Endothelial cell of umbilical vein (primary cell): Measurements from ENCODE around the gene FA2H. TPM values are rescaled to one million over a fixed set of nuclear protein-coding genes. Genes with fewer than 3 reads are reported as not detected.

ENCODE experiments used
- BruUV-seq: library from RNA; stranded (reverse); fragments of 400-500 nt; replicated peaks from 2 replicates; lab custom pipeline; 2021; lab: Mats Ljungman, UMichigan
- CTCF ChIA-PET: fragments of 300-600, 350-600 bp; sonication (Branson Sonifier 250); formaldehyde crosslinking; loops from one replicate; lab custom pipeline; 2021; ENCODE audit warnings: antibody characterized with exemption, inconsistent platforms; lab: Charles Lee
- POLR2A ChIA-PET: fragments of 300-600, 350-600 bp; sonication (Branson Sonifier 250); formaldehyde crosslinking; loops from one replicate; lab custom pipeline; 2021; ENCODE audit warnings: antibody characterized with exemption, inconsistent platforms; lab: Charles Lee
- DNase-seq: peaks from one replicate; pipeline ENCODE4 v3.0.0-alpha.2; 2011; ENCODE audit warnings: low read depth, low spot score
- FAIRE-seq: peaks from 2 replicates; lab custom pipeline; 2011; peaks lifted over from hg19 to GRCh38; lab: Jason Lieb, UNC
- H2AFZ ChIP-seq: 2 replicates; pipeline ENCODE4 v1.6.0; 2012; ENCODE audit warnings: low read depth, low read length, control low read depth, inconsistent platforms
- H3K27ac ChIP-seq: 2 replicates; pipeline ENCODE4 v1.5.1; 2011; ENCODE audit warnings: low read depth, mild to moderate bottlenecking, control low read depth, low read length, moderate library complexity; ENCODE audit not compliant: insufficient read depth
- H3K27me3 ChIP-seq, 2 experiments: 2 replicates each; pipeline versions ENCODE4 v1.6.0 to v1.6.1; 2011; ENCODE audit warnings: low read length in 2 of 2, mixed read lengths in 1 of 2; ENCODE audit not compliant: control insufficient read depth in 2 of 2, insufficient read depth in 2 of 2
- H3K36me3 ChIP-seq, 2 experiments: 2 replicates in 1 of 2; 3 replicates in 1 of 2; pipeline ENCODE4 v1.5.1; 2011; ENCODE audit warnings: low read length in 2 of 2, mild to moderate bottlenecking in 1 of 2, moderate library complexity in 1 of 2; ENCODE audit not compliant: control insufficient read depth in 2 of 2, insufficient read depth in 2 of 2; ENCODE audit errors: extremely low read depth in 1 of 2
- H3K4me1 ChIP-seq: 3 replicates; pipeline ENCODE4 v1.5.1; 2011; ENCODE audit warnings: mild to moderate bottlenecking, low read length; ENCODE audit not compliant: control insufficient read depth, insufficient read depth; ENCODE audit errors: extremely low read depth
- H3K4me2 ChIP-seq: 2 replicates; pipeline ENCODE4 v1.6.1; 2011; ENCODE audit warnings: low read length, control low read depth, mixed read lengths; ENCODE audit not compliant: insufficient read depth
- H3K4me3 ChIP-seq, 3 experiments: fragments of 200-600 bp in 1 of 3; sonication (generic), shearing (Covaris generic) in 1 of 3; replicated peaks in 1 of 3; 2 replicates each; pipeline ENCODE4 v1.5.1; 2011 to 2016; ENCODE audit warnings: control low read depth in 3 of 3, low read length in 3 of 3, mild to moderate bottlenecking in 2 of 3, inconsistent platforms in 1 of 3, low read depth in 1 of 3, moderate library complexity in 1 of 3; ENCODE audit not compliant: insufficient read depth in 1 of 3
- H3K79me2 ChIP-seq: 2 replicates; pipeline ENCODE4 v1.6.0; 2012; ENCODE audit warnings: low read length, inconsistent platforms; ENCODE audit not compliant: control insufficient read depth, insufficient read depth
- H3K9ac ChIP-seq: replicated peaks from 2 replicates; pipeline ENCODE3; 2011; ENCODE audit warnings: low read length, control low read depth; ENCODE audit not compliant: insufficient read depth; ENCODE audit errors: extremely low read depth
- H3K9me1 ChIP-seq: replicated peaks from 3 replicates; pipeline ENCODE4 v1.6.0; 2011; ENCODE audit warnings: mild to moderate bottlenecking, low read length; ENCODE audit not compliant: control insufficient read depth, insufficient read depth; ENCODE audit errors: extremely low read depth
- H3K9me3 ChIP-seq: replicated peaks from 2 replicates; pipeline ENCODE4 v1.5.1; 2012; ENCODE audit warnings: low read length, inconsistent platforms; ENCODE audit not compliant: control insufficient read depth, insufficient read depth
- H4K20me1 ChIP-seq: replicated peaks from 2 replicates; pipeline ENCODE3; 2011; ENCODE audit warnings: mild to moderate bottlenecking, low read length; ENCODE audit not compliant: control insufficient read depth, insufficient read depth; ENCODE audit errors: extremely low read depth
- CTCF ChIP-seq, 2 donors: IDR thresholded peaks; 1 replicate in 1 of 2; 2 replicates in 1 of 2; pipeline ENCODE4 v1.5.1; 2011; ENCODE audit warnings: low read length in 2 of 2, mild to moderate bottlenecking in 2 of 2, moderate library complexity in 2 of 2, control low read depth in 1 of 2, inconsistent platforms in 1 of 2, low read depth in 1 of 2; ENCODE audit not compliant: insufficient read depth in 1 of 2; ENCODE audit errors: extremely low read depth in 1 of 2
- EZH2 ChIP-seq: IDR thresholded peaks from 2 replicates; pipeline ENCODE4 v1.6.1; 2012; ENCODE audit warnings: borderline replicate concordance, low read depth, mild to moderate bottlenecking, moderate library complexity, low read length, inconsistent platforms; ENCODE audit not compliant: severe bottlenecking
- FOS ChIP-seq: IDR thresholded peaks from 2 replicates; pipeline ENCODE4 v1.6.1; 2011; ENCODE audit warnings: mild to moderate bottlenecking, low read length, moderate library complexity, borderline replicate concordance; ENCODE audit not compliant: insufficient read depth
- GATA2 ChIP-seq: IDR thresholded peaks from 2 replicates; pipeline ENCODE4 v1.7.0; 2011; ENCODE audit warnings: low read depth, mild to moderate bottlenecking, moderate library complexity, mixed read lengths, low read length; ENCODE audit not compliant: insufficient read length, insufficient read depth
- JUN ChIP-seq: IDR thresholded peaks from 2 replicates; pipeline ENCODE4 v1.6.1; 2011; ENCODE audit warnings: borderline replicate concordance, low read depth; ENCODE audit not compliant: insufficient read length, insufficient read depth
- MAX ChIP-seq: IDR thresholded peaks from 2 replicates; pipeline ENCODE4 v1.6.1; 2011; ENCODE audit not compliant: insufficient read depth, insufficient read length
- MYC ChIP-seq: IDR thresholded peaks from one replicate; pipeline ENCODE4 v1.6.1; 2011; ENCODE audit warnings: mild to moderate bottlenecking, low read depth, low read length
- POLR2A ChIP-seq: IDR thresholded peaks from 2 replicates; pipeline ENCODE4 v1.6.1; 2012; ENCODE audit warnings: low read depth, mild to moderate bottlenecking, control low read depth, low read length
- POLR2AphosphoS5 ChIP-seq: IDR thresholded peaks from 2 replicates; pipeline ENCODE4 v1.6.1; 2012; ENCODE audit warnings: low read depth, mild to moderate bottlenecking, control low read depth, low read length, moderate library complexity; ENCODE audit not compliant: insufficient read depth
- dilution Hi-C: fragments of 300-500 bp; cut with MboI; formaldehyde crosslinking; loops from one replicate; pipeline ENCODE4 v1.15.0; 2019; ENCODE audit warnings: low sequenced_read_pairs; ENCODE audit not compliant: extremely low pct_ligation_motif_present
- intact Hi-C: fragments of 100-400 bp; cut with micrococcal nuclease; formaldehyde crosslinking; loops from one replicate; pipeline ENCODE4 v1.10.0; 2022
- polyA plus RNA-seq, 4 experiments: library from polyadenylated mRNA; depleted of rRNA in 3 of 4; stranded (reverse) in 3 of 4; unstranded in 1 of 4; fragments of >200 nt; gene quantifications; 2 replicates each; pipeline versions ENCODE4 v1.2.1 to v1.2.3, GENCODE V29; 2011 to 2012; ENCODE audit warnings: missing spikeins in 1 of 4
- total RNA-seq: library from RNA; stranded (reverse); gene quantifications from 2 replicates; pipeline ENCODE4 v1.2.3, GENCODE V29; 2021

The FA2H gene
- total and polyA plus RNA-seq, 2 donors (not counting 3 experiments of a cell fraction or from before 2014, with no cell fraction given) = not detected

GRCh38 chr16:74739275-74739674 is 35.3 kb downstream of the FA2H start:
- no peaks in the 10 kb centered on the region for H3K9me3 ChIP-seq
- no peak overlapping the region for H3K4me2 ChIP-seq
- no peak for TF ChIP-seq GATA2
- TF ChIP-seq MAX = no peak
- ChIA-PET CTCF (interaction anchor here (0.6 to 2.2 kb wide), 4 partner anchors 11 to 127 kb away, joined by 3 to 7 read pairs (median 5); no protein-coding TSS in a partner anchor), POLR2A (no interaction called here)
- no peak overlapping the region for H3K9ac ChIP-seq
- no peaks in the 10 kb centered on the region for H3K36me3 ChIP-seq
- dilution Hi-C loops (no loop called here), intact Hi-C loops (no loop called here)
- no peaks in the 10 kb centered on the region for H3K4me1 ChIP-seq
- no peak for FAIRE-seq
- no peaks in the 10 kb centered on the region for H3K9me1 ChIP-seq
- DNase-seq = no peak
- no peaks in the 10 kb centered on the region for H4K20me1 ChIP-seq
- BruUV-seq = no TSS peak
- H2AFZ ChIP-seq = no peak overlapping the region
- no peaks in the 10 kb centered on the region for H3K79me2 ChIP-seq
- H3K27me3 ChIP-seq = no peaks in the 10 kb centered on the region
- no peak overlapping the region for H3K4me3 ChIP-seq
- H3K27ac ChIP-seq = no peak overlapping the region

- no peak for DNase-seq
- no TSS peak for BruUV-seq
- dilution Hi-C loops (no loop called here), intact Hi-C loops (no loop called here)
- no peak overlapping the region for H2AFZ ChIP-seq
- H3K9ac ChIP-seq = no peak overlapping the region
- no peak for TF ChIP-seq MAX
- no peak for TF ChIP-seq JUN
- no peak for TF ChIP-seq MYC
- no peak for TF ChIP-seq FOS
- TF ChIP-seq GATA2 = no peak
- no peak for TF ChIP-seq POLR2A
- no peak for TF ChIP-seq EZH2
- no peak for TF ChIP-seq CTCF (IDR thresholded peaks at IDR 0.05; ENCODE audit: extremely low read depth in 1 of 2, insufficient read depth in 1 of 2, low read depth in 1 of 2, low read length in 2 of 2)
- no peak for TF ChIP-seq POLR2AphosphoS5
- no peaks in the 10 kb centered on the region for H3K9me3 ChIP-seq
- CTCF ChIA-PET = interaction anchor here (0.6 to 2.2 kb wide), 5 partner anchors 11 to 128 kb away, joined by 3 to 7 read pairs (median 4); partner anchors contain the start of gene FA2H
- POLR2A ChIA-PET = no interaction called here
- no peak overlapping the region for H3K4me3 ChIP-seq
- H3K4me2 ChIP-seq = no peak overlapping the region
- H3K27me3 ChIP-seq = no peaks in the 10 kb centered on the region
- no peaks in the 10 kb centered on the region for H3K4me1 ChIP-seq
- H3K36me3 ChIP-seq = no peaks in the 10 kb centered on the region
- no peak overlapping the region for H3K27ac ChIP-seq
- H4K20me1 ChIP-seq = no peaks in the 10 kb centered on the region
- H3K9me1 ChIP-seq = no peaks in the 10 kb centered on the region
- H3K79me2 ChIP-seq = no peaks in the 10 kb centered on the region
- no peak for FAIRE-seq
Observed at GRCh38 chr16:74738816-74739215, 35.8 kb downstream of the FA2H start.
